HEK293 (cell line): ENCODE results near the gene CCDC183.

Experiments
- CTCF ChIA-PET: fragments of 350-600 bp; formaldehyde crosslinking; extraction: SDS; loops from one replicate; lab custom pipeline; 2021; ENCODE audit warnings: antibody characterized with exemption; lab: Yijun Ruan, JAX
- POLR2A ChIA-PET: fragments of 300-600 bp; formaldehyde crosslinking; extraction: SDS; loops from one replicate; lab custom pipeline; 2020; ENCODE audit warnings: antibody characterized with exemption, inconsistent platforms; lab: Yijun Ruan, JAX
- H3K27ac ChIP-seq: fragments of 200-500 bp; sonication (Bioruptor generic); 2 replicates; pipeline ENCODE4 v1.5.1; 2014; ENCODE audit warnings: low read depth, low read length, control low read depth, inconsistent platforms; ENCODE audit errors: extremely low read depth
- H3K36me3 ChIP-seq, 2 experiments: fragments of 200-500 bp in 1 of 2; sonication (Bioruptor generic) in 1 of 2; 1 replicate in 1 of 2; 2 replicates in 1 of 2; pipeline ENCODE4 v1.5.1; 2014 to 2017; ENCODE audit warnings: inconsistent platforms in 2 of 2, low read length in 2 of 2; ENCODE audit not compliant: control insufficient read depth in 2 of 2, insufficient read depth in 1 of 2
- H3K4me1 ChIP-seq: fragments of 200-500 bp; sonication (Bioruptor generic); 2 replicates; pipeline ENCODE4 v1.5.1; 2014; ENCODE audit warnings: mild to moderate bottlenecking, low read length, inconsistent platforms; ENCODE audit not compliant: control insufficient read depth, insufficient read depth
- H3K4me3 ChIP-seq: 2 replicates; pipeline ENCODE4 v1.5.1; 2011; ENCODE audit warnings: low read depth, mild to moderate bottlenecking, control low read depth, low read length, moderate library complexity
- H3K9me3 ChIP-seq: fragments of 200-500 bp; sonication (Bioruptor generic); 2 replicates; pipeline ENCODE4 v1.5.1; 2014; ENCODE audit warnings: low read depth, low read length, inconsistent platforms; ENCODE audit not compliant: control insufficient read depth, insufficient read depth
- EGR2 ChIP-seq: fragments of 450-650 bp; formaldehyde crosslinking; IDR thresholded peaks from 2 replicates; pipeline ENCODE4 v1.5.1; 2016; ENCODE audit warnings: low read depth, missing biosample characterization, missing genetic modification characterization
- ELK4 ChIP-seq: IDR thresholded peaks from 2 replicates; pipeline ENCODE4 v1.6.1; 2011; ENCODE audit warnings: mild to moderate bottlenecking, low read depth, low read length, borderline replicate concordance
- GLIS2 ChIP-seq: fragments of 450-650 bp; formaldehyde crosslinking; IDR thresholded peaks from 2 replicates; pipeline ENCODE4 v1.5.1; 2016; ENCODE audit warnings: missing biosample characterization, missing genetic modification characterization
- INSM2 ChIP-seq: fragments of 450-650 bp; formaldehyde crosslinking; IDR thresholded peaks from 2 replicates; pipeline ENCODE4 v1.5.1; 2016; ENCODE audit warnings: missing biosample characterization, missing genetic modification characterization
- KLF17 ChIP-seq: fragments of 450-650 bp; formaldehyde crosslinking; IDR thresholded peaks from 2 replicates; pipeline ENCODE4 v1.5.1; 2016; ENCODE audit warnings: missing biosample characterization, missing genetic modification characterization
- KLF8 ChIP-seq: fragments of 450-650 bp; formaldehyde crosslinking; IDR thresholded peaks from 2 replicates; pipeline ENCODE4 v1.5.1; 2016; ENCODE audit warnings: missing biosample characterization, missing genetic modification characterization
- PATZ1 ChIP-seq: fragments of 450-650 bp; formaldehyde crosslinking; IDR thresholded peaks from 2 replicates; pipeline ENCODE4 v1.5.1; 2016; ENCODE audit warnings: missing biosample characterization, missing genetic modification characterization
- WT1 ChIP-seq: fragments of 450-650 bp; formaldehyde crosslinking; IDR thresholded peaks from 2 replicates; pipeline ENCODE4 v1.5.1; 2016; ENCODE audit warnings: missing biosample characterization, missing genetic modification characterization
- ZBTB17 ChIP-seq: fragments of 450-650 bp; formaldehyde crosslinking; IDR thresholded peaks from 2 replicates; pipeline ENCODE4 v1.5.1; 2016; ENCODE audit warnings: missing biosample characterization, missing genetic modification characterization
- ZBTB26 ChIP-seq: fragments of 450-650 bp; formaldehyde crosslinking; optimal IDR thresholded peaks from 2 replicates; pipeline ENCODE3; 2016; ENCODE audit warnings: missing biosample characterization, mild to moderate bottlenecking, missing genetic modification characterization
- ZEB2 ChIP-seq: fragments of 450-650 bp; formaldehyde crosslinking; IDR thresholded peaks from 2 replicates; pipeline ENCODE4 v1.5.1; 2016; ENCODE audit warnings: missing biosample characterization, missing genetic modification characterization
- ZNF132 ChIP-seq: fragments of 450-650 bp; formaldehyde crosslinking; IDR thresholded peaks from 2 replicates; pipeline ENCODE4 v1.5.1; 2017; ENCODE audit warnings: missing biosample characterization, missing genetic modification characterization, borderline replicate concordance
- ZNF148 ChIP-seq: fragments of 450-650 bp; formaldehyde crosslinking; IDR thresholded peaks from 2 replicates; pipeline ENCODE4 v1.5.0; 2017; ENCODE audit warnings: missing biosample characterization, missing genetic modification characterization, borderline replicate concordance
- ZNF394 ChIP-seq: fragments of 450-650 bp; formaldehyde crosslinking; IDR thresholded peaks from 2 replicates; pipeline ENCODE4 v1.5.1; 2016; ENCODE audit warnings: missing biosample characterization, missing genetic modification characterization, mild to moderate bottlenecking, moderate library complexity, borderline replicate concordance
- ZNF433 ChIP-seq: fragments of 450-650 bp; formaldehyde crosslinking; IDR thresholded peaks from 2 replicates; pipeline ENCODE4 v1.5.1; 2016; ENCODE audit warnings: missing biosample characterization, missing genetic modification characterization, low read depth
- ZNF501 ChIP-seq: fragments of 450-650 bp; formaldehyde crosslinking; IDR thresholded peaks from 2 replicates; pipeline ENCODE4 v1.5.1; 2016; ENCODE audit warnings: missing biosample characterization, missing genetic modification characterization
- ZNF514 ChIP-seq: fragments of 450-650 bp; formaldehyde crosslinking; IDR thresholded peaks from 2 replicates; pipeline ENCODE4 v1.5.1; 2016; ENCODE audit warnings: missing biosample characterization, missing genetic modification characterization
- ZNF560 ChIP-seq: fragments of 450-650 bp; formaldehyde crosslinking; IDR thresholded peaks from 2 replicates; pipeline ENCODE4 v1.5.1; 2017; ENCODE audit warnings: missing biosample characterization, missing genetic modification characterization, borderline replicate concordance
- ZNF596 ChIP-seq: fragments of 450-650 bp; IDR thresholded peaks from 2 replicates; pipeline ENCODE4 v1.5.0; 2018; ENCODE audit warnings: missing biosample characterization, mild to moderate bottlenecking, missing genetic modification characterization, moderate library complexity
- ZNF629 ChIP-seq: fragments of 450-650 bp; formaldehyde crosslinking; IDR thresholded peaks from 2 replicates; pipeline ENCODE4 v1.5.1; 2017; ENCODE audit warnings: missing biosample characterization, missing genetic modification characterization
- ZNF777 ChIP-seq: fragments of 450-650 bp; formaldehyde crosslinking; IDR thresholded peaks from 2 replicates; pipeline ENCODE4 v1.5.1; 2017; ENCODE audit warnings: missing biosample characterization, missing genetic modification characterization, borderline replicate concordance
- ZNF791 ChIP-seq: fragments of 450-650 bp; formaldehyde crosslinking; IDR thresholded peaks from 2 replicates; pipeline ENCODE4 v1.5.1; 2016; ENCODE audit warnings: missing biosample characterization, missing genetic modification characterization

CCDC183 gene

GRCh38 chr9:136807281-136808074 lies 11.3 kb downstream of the CCDC183 start, which contains the start of gene RABL6 (continued):
- TF ChIP-seq ZNF148 (tag by site-specific recombination) (no peak), ZNF514 (tag by site-specific recombination) (no peak), INSM2 (no peak), ELK4 (no peak), ZNF791 (tag by site-specific recombination) (no peak), ZNF777 (no peak), ZNF560 (no peak), ZNF433 (no peak), PATZ1 (tag by site-specific recombination) (peak; percentile 60), ZNF501 (tag by site-specific recombination) (peak; percentile 40; the same call in 1 of the 2 replicates)

GRCh38 chr9:136808075-136808805 lies 12.1 kb downstream of the CCDC183 start:
- H3K4me1 ChIP-seq, result peaks cover 7% of the 10 kb centered on the region; the same call in 1 of the 2 replicates
- H3K4me3 ChIP-seq, result peak overlapping the region; percentile 84
- H3K36me3 ChIP-seq, result peaks cover 15 to 39% of the 10 kb centered on the region in 2 experiments
- no peaks in the 10 kb centered on the region for H3K9me3 ChIP-seq
- ChIA-PET POLR2A (interaction anchor here (0.6 to 4.0 kb wide), 9 partner anchors 8 to 78 kb away, joined by 3 to 22 read pairs (median 7); partner anchors contain the start of genes AJM1 and TRAF2), CTCF (interaction anchor here (0.5 to 4.0 kb wide), 11 partner anchors 12 to 466 kb away, joined by 3 to 18 read pairs (median 4); partner anchors contain the start of gene AJM1)
- H3K27ac ChIP-seq, result peak overlapping the region; percentile 96
- TF ChIP-seq EGR2 (tag by site-specific recombination), result no peak
- no peak for TF ChIP-seq ZNF791 (tag by site-specific recombination)
- peak; percentile 68 for TF ChIP-seq ZBTB26
- peak; percentile 12; the same call in 1 of the 2 replicates for TF ChIP-seq KLF8 (tag by site-specific recombination)
- no peak for TF ChIP-seq ZNF629 (tag by site-specific recombination)
- no peak for TF ChIP-seq ZNF394
- TF ChIP-seq ZEB2 (tag by site-specific recombination), result 0 out of 2 replicates have a peak, but pooled peaks have one; percentile 16
- no peak for TF ChIP-seq ZNF132 (tag by site-specific recombination)
- TF ChIP-seq WT1, result no peak
- TF ChIP-seq ZBTB17, result no peak
- peak; percentile 6; the same call in 1 of the 2 replicates for TF ChIP-seq GLIS2 (tag by site-specific recombination)
- no peak for TF ChIP-seq KLF17
- TF ChIP-seq ZNF596, result no peak
